Sigmoid colon (tissue), 7 donors: ENCODE measurements around the gene NTRK1. TPM values are rescaled to one million over a fixed set of nuclear protein-coding genes. Genes with fewer than 3 reads are reported as not detected.

Experiments
- DNase-seq: peaks from one replicate; pipeline ENCODE4 v3.0.0-alpha.2; 2019
- H3K27ac ChIP-seq, 4 donors: fragments of 200-600 bp; sonication (generic); one replicate each; pipeline ENCODE4 v1.5.1; 2016 to 2019; ENCODE audit warnings: mild to moderate bottlenecking in 1 of 4
- H3K27me3 ChIP-seq, 3 donors: fragments of 200-600 bp; sonication (generic); one replicate each; pipeline ENCODE4 v1.5.1; 2019; ENCODE audit warnings: mild to moderate bottlenecking in 1 of 3
- H3K36me3 ChIP-seq, 4 donors: fragments of 200-600 bp; sonication (generic); one replicate each; pipeline ENCODE4 v1.5.1; 2016 to 2019
- H3K4me1 ChIP-seq, 4 donors: fragments of 200-600 bp; sonication (generic); one replicate each; pipeline ENCODE4 v1.5.1; 2017 to 2019
- H3K4me3 ChIP-seq, 4 donors: fragments of 200-600 bp; sonication (generic); one replicate each; pipeline ENCODE4 v1.5.1; 2017 to 2019; ENCODE audit warnings: mild to moderate bottlenecking in 2 of 4, moderate library complexity in 1 of 4
- H3K9me3 ChIP-seq, 4 donors: fragments of 200-600 bp in 3 of 4; sonication (generic) in 3 of 4; one replicate each; pipeline versions ENCODE4 v1.5.1 to v1.6.1; 2013 to 2019
- CTCF ChIP-seq, 4 experiments: fragments of 450-650 bp in 3 of 4; fragments of 200-600 bp in 1 of 4; IDR thresholded peaks; one replicate each; pipeline ENCODE4 v1.5.1; 2016 to 2019; ENCODE audit warnings: antibody characterized with exemption in 4 of 4, mild to moderate bottlenecking in 3 of 4, moderate library complexity in 2 of 4
- EP300 ChIP-seq, 4 donors: sonication (generic); formaldehyde crosslinking; IDR thresholded peaks; one replicate each; pipeline ENCODE4 v1.6.1; 2017; ENCODE audit warnings: antibody characterized with exemption in 4 of 4
- POLR2A ChIP-seq, 2 donors: fragments of 450-650 bp; IDR thresholded peaks; one replicate each; pipeline ENCODE4 v1.6.1; 2016; ENCODE audit warnings: antibody characterized with exemption in 2 of 2, mild to moderate bottlenecking in 2 of 2, moderate library complexity in 2 of 2
- POLR2AphosphoS5 ChIP-seq, 4 donors: sonication (generic); formaldehyde crosslinking; IDR thresholded peaks; one replicate each; pipeline ENCODE4 v1.6.1; 2017; ENCODE audit warnings: antibody characterized with exemption in 4 of 4
- WGBS, 2 donors: extraction: QIAGEN DNeasy Blood & Tissue Kit; methylation state at CpG; one replicate each; pipeline ENCODE4 v1.1.7; 2013; 5-methylcytosine and 5-hydroxymethylcytosine counted together
- intact Hi-C: fragments of 100-400 bp; cut with DNase I; formaldehyde crosslinking; loops from one replicate; pipeline ENCODE4 v1.15.1; 2023
- polyA plus RNA-seq, 3 donors: library from polyadenylated mRNA; stranded (reverse); fragments of 200-250 nt; gene quantifications; one replicate each; pipeline ENCODE4 v1.2.3, GENCODE V29; 2013
- total RNA-seq, 4 donors: library from RNA; depleted of rRNA; stranded (reverse); fragments of >200 nt; gene quantifications; one replicate each; pipeline ENCODE4 v1.1.0, GENCODE V29; 2016
- donor health status: healthy with polysubstance abuse.
- donor health status: Bipolar disorder and iron deficiency.
- donor health status: healthy.

NTRK1 gene
- total and polyA plus RNA-seq, 7 donors: 0.42 to 4.9 (median 2.0) TPM; not detected in 1

GRCh38 chr1:156905176-156905575 is 44.5 kb downstream of the NTRK1 start:
- Histone ChIP-seq H3K9me3 (no peaks in the 10 kb centered on the region), H3K4me1 (no peaks in the 10 kb centered on the region), H3K36me3 (no peaks in the 10 kb centered on the region), H3K4me3 (no peak overlapping the region), H3K27me3 (peaks cover 0 to 6% (median 0%) of the 10 kb centered on the region in 3 donors), H3K27ac (no peak overlapping the region)
- TF ChIP-seq CTCF (IDR thresholded peaks at IDR 0.05) (no peak), POLR2A (IDR thresholded peaks at IDR 0.05) (no peak)
- DNase-seq: no peak
- WGBS, 2 donors: 85 to 88% methylated on average over 16 of the region's 16 CpGs
- intact Hi-C loops: no loop called here

- no peak overlapping the region for H3K4me3 ChIP-seq
- DNase-seq: no peak
- no peak overlapping the region for H3K27ac ChIP-seq
- H3K9me3 ChIP-seq: no peaks in the 10 kb centered on the region
- intact Hi-C loops: no loop called here
- TF ChIP-seq CTCF (IDR thresholded peaks at IDR 0.05) (no peak), POLR2AphosphoS5 (IDR thresholded peaks at IDR 0.05) (no peak), POLR2A (IDR thresholded peaks at IDR 0.05) (no peak), EP300 (IDR thresholded peaks at IDR 0.05) (no peak)
- WGBS, 2 donors: 35 to 62% methylated on average over 4 of the region's 4 CpGs
- H3K36me3 ChIP-seq: no peaks in the 10 kb centered on the region
- H3K27me3 ChIP-seq: peaks cover 0 to 11% (median 0%) of the 10 kb centered on the region in 3 donors
- H3K4me1 ChIP-seq: no peaks in the 10 kb centered on the region
Observed at GRCh38 chr1:156905651-156906050, 45.0 kb downstream of the NTRK1 start.

- intact Hi-C loops: no loop called here
- no peak for DNase-seq
- no peaks in the 10 kb centered on the region for H3K9me3 ChIP-seq
- no peaks in the 10 kb centered on the region for H3K4me1 ChIP-seq
- H3K27me3 ChIP-seq: peaks cover 0 to 13% (median 0%) of the 10 kb centered on the region in 3 donors
- H3K27ac ChIP-seq: no peak overlapping the region
- TF ChIP-seq POLR2AphosphoS5 (IDR thresholded peaks at IDR 0.05) (no peak), POLR2A (IDR thresholded peaks at IDR 0.05) (no peak), CTCF (IDR thresholded peaks at IDR 0.05) (no peak), EP300 (IDR thresholded peaks at IDR 0.05) (no peak)
- no peak overlapping the region for H3K4me3 ChIP-seq
- WGBS, 2 donors: 92 to 94% methylated on average over 16 of the region's 16 CpGs
- H3K36me3 ChIP-seq: no peaks in the 10 kb centered on the region
Observed at GRCh38 chr1:156906206-156906906, 45.7 kb downstream of the NTRK1 start.

GRCh38 chr1:156908541-156908940 is 47.9 kb downstream of the NTRK1 start:
- H3K4me1 ChIP-seq: no peaks in the 10 kb centered on the region
- H3K36me3 ChIP-seq: no peaks in the 10 kb centered on the region
- TF ChIP-seq CTCF (IDR thresholded peaks at IDR 0.05) (no peak), POLR2AphosphoS5 (IDR thresholded peaks at IDR 0.05) (no peak), POLR2A (IDR thresholded peaks at IDR 0.05) (no peak), EP300 (IDR thresholded peaks at IDR 0.05) (no peak)
- H3K27me3 ChIP-seq: peaks cover 0 to 15% (median 0%) of the 10 kb centered on the region in 3 donors
- no peak for DNase-seq
- WGBS, 2 donors: 34 to 78% methylated on average over 29 of the region's 29 CpGs
- H3K27ac ChIP-seq: no peak overlapping the region
- no peak overlapping the region for H3K4me3 ChIP-seq
- H3K9me3 ChIP-seq: no peaks in the 10 kb centered on the region
- intact Hi-C loops: no loop called here

GRCh38 chr1:156908955-156909354 is 48.3 kb downstream of the NTRK1 start:
- peaks cover 0 to 15% (median 0%) of the 10 kb centered on the region in 3 donors for H3K27me3 ChIP-seq
- H3K4me1 ChIP-seq: no peaks in the 10 kb centered on the region
- DNase-seq: no peak
- H3K9me3 ChIP-seq: no peaks in the 10 kb centered on the region
- H3K4me3 ChIP-seq: no peak overlapping the region
- TF ChIP-seq EP300 (IDR thresholded peaks at IDR 0.05) (no peak), POLR2AphosphoS5 (IDR thresholded peaks at IDR 0.05) (no peak), CTCF (IDR thresholded peaks at IDR 0.05) (no peak), POLR2A (IDR thresholded peaks at IDR 0.05) (no peak)
- no peaks in the 10 kb centered on the region for H3K36me3 ChIP-seq
- H3K27ac ChIP-seq: no peak overlapping the region
- intact Hi-C loops: no loop called here
- 38 to 74% methylated on average over 10 of the region's 10 CpGs for WGBS, 2 donors
